A204.1 (cell line): ENCODE measurements around the gene CYCS.

Source experiments
- FAIRE-seq: peaks from 2 replicates; lab custom pipeline; 2012; peaks lifted over from hg19 to GRCh38; lab: Jason Lieb, UNC

CYCS gene

GRCh38 chr7:25125137-25125946 lies at the start of gene CYCS:
Gene CYCS, minus strand, starts transcription at chr7:25125260. Its CDS starts 1,141 bp downstream, at chr7:25124119.
- FAIRE-seq, result peak; percentile 97

DNA sequence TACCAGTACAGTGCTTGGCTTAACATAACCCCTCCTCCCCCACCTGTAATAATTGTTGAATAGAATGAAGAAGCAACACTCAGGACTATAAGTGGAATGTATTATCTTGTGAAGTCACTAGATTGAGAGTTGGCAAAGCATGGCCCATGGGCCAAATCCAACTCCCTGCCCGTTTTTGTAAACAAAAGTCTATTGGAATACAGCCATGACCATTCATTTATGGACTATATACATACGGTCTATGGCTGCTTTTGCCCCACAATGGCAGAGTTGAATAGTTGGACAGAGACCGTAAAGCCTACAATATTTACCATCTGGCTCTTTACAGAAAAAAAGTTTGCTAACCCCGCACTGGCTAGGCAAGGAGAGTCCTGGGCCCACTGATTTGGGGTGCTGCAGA lies 48.1 kb upstream of the CYCS start:
- FAIRE-seq, result no peak

DNA sequence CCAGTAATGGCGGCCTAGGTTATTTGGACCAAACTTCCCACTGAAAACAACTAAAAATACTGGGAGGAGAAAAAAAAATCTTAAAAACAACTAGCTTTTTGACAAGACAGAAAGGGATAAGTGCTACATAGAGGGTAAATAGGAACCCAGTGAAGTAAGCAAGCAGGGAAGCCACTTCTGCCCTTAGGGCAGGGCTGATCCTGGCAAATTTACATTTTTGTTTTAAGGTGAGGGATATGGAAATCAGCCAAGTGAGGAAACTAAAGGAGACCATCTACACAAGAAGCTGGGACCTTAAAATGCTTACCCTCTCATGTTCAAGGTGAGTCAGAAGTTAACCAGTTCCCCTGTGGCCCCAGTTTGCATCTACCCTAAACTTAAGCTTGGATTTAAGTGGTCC lies 46.5 kb upstream of the CYCS start:
- no peak for FAIRE-seq

- no peak for FAIRE-seq
These were observed 46.0 kb upstream of the CYCS start for GRCh38 chr7:25171071-25171470.

- FAIRE-seq, result no peak
These were observed 44.6 kb upstream of the CYCS start for GRCh38 chr7:25169683-25170082.

DNA sequence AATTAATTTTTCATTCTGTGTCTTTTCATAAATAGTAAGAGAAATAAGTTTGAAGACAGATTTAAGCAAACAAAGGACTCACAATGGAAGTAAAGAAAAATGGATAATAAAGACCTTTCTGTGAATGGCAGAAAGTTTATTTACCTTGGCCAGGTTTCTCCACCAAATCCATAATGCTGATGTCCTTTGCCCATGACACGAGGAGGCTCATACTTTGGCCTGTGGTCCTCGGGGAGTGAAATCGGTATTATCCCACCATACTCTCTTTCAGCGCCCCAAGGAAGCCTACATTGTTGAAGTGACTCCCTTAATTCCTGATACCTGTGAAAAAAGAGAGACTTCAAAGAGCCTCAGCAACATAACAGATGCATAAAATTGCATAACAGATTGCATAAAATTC lies 43.1 kb upstream of the CYCS start:
- no peak for FAIRE-seq

GRCh38 chr7:25167262-25167843 lies 42.3 kb upstream of the CYCS start:
- FAIRE-seq, result no peak

DNA sequence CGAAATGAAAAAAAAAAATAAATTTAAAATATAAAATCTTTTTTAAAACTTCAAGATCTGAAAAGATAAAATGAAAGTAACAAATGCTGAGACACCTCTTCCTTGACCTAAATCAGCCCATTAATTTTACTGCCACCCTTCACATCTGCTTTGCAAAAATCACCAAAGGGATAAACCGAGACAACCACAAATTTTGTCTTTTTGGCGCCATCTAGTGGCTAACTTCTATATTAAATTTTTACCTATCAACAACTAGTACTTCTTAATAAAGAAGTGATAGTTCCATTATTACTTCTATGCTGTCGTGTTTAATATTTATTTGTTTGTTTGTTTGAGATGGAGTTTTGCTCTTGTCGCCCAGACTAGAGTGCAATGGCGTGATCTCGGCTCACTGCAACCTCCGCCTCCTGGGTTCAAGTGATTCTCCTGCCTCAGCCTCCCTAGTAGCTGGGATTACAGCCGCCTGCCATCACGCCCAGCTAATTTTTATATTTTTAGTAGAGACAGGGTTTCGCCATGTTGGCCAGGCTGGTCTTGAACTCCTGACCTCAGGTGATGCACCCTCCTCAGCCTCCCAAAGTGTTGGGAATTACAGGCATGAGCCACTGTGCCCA lies 35.0 kb upstream of the CYCS start:
- FAIRE-seq, result peak; percentile 92

GRCh38 chr7:25158966-25159365 lies 33.9 kb upstream of the CYCS start:
- FAIRE-seq, result no peak

DNA sequence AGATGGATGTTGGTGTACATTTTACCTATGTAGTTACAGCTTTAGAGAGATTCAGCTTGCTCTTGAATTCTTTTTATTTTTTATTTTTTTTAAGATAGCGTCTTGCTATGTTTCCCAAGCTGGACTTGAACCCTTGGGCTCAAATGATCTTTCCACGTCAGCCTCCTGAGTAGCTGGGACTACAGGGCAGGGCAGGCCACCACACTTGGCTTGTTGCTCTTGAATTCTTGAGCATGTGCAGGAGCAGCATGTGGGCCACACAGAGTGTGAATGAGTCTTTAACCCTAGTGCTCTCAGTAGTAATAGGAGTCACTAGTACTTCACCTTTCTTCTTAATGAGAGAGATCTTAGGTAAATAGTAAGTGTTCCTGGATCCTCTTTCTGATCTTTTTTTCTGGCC lies 26.7 kb upstream of the CYCS start:
- no peak for FAIRE-seq

DNA sequence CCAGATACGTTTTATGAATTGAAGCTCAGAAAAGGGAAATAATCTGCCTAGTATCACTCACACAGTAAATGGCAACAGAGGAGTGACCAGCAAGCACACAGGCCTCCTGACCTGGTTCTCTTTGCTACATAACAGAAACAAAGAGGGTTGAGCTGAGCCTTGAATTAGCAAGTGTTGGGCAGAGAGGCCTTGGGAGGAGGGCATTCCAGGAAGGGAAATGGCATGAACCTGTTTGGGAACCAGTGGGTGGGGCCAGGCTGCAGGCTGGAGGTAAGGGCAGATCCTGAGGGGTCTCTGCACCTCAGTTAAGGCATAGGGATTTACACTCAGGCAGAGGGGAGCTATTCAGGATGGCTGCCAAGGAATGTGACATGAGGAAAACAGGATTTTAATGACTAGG lies 24.8 kb upstream of the CYCS start:
- FAIRE-seq, result no peak

DNA sequence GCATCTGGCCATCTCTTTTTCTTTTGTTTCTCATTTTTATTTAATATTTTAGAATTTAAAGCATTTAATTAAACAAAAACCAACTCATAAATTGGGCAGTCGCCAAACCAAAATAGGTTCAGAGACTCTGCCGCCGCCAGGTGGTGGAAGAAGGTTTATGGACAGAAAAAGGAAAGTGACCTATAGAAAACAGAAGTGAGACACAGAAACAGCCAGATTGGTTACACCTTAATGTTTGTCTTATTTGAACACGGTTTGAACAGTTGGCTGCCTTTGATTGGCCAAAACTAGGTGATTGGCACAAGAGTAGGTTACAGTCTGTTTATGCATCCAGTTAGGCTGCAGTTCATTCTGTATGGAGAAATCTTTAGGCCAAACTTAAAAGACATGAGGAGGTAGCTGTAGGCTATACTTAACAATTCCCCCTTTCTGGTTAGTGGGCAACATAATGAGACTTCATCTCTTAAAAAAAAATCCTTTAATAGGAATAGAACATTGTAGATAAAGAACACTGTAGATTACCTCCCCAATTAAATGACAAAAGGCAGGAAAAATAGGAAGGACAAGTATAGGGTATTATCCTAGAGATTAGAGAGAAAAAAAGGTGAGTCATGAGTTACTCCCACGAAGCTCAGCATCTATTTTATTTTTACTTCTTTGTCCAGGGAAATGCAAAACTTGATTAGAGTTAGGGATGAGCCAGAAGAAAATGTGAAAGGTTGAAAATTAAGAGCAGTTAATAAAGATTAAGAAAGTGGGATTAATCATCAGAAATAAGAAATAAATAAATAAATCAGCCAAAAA lies 23.9 kb upstream of the CYCS start:
- no peak for FAIRE-seq

GRCh38 chr7:25143763-25144162 lies 18.7 kb upstream of the CYCS start:
- FAIRE-seq, result no peak

DNA sequence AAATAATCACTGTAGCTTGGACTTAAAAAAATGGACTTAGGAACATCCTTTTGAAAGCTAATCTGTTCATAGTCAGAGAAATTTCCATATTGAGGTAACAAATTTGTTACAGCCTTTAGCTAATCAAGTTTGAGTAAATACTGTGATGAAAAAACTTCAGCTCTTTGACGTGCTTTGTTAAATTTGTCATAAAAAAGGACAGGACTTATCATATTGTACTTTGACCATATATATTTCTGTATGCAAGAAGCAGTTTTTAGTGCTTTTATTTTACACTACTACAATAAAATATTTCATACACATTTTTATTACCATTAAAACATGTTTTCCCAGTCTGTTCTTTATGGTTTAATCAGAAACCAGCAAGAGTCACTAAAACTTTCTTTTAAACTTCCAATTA lies 14.5 kb upstream of the CYCS start:
- FAIRE-seq, result no peak

DNA sequence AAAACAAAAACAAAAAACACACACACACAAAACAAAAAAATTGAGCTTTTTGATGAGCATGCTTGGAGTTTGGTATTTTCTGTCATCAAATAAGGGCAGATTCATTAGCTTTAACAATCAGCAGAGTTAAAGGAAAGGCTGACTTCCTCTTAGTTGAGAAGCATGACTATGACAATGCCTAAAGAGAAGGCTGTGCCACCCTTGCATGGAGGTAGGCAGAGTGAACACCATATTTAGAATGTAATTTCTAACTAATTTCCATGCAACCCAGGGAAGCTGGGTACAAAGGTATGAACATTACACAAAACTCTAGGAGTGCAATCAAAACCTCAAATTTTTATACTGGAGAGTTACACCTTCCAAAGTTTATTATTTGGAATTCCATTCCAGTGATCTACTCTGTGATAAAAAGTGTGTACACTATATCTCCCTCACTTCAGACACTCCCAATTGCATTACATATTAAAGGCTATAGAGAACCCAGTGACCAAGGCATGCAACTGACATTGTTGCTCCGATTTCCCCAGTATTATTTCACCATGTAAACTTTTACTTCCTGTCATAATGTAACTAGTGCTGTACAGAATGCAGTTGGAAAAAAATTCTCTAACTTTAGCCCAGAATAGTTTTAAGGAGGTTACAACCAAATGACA lies 9.4 kb upstream of the CYCS start:
- FAIRE-seq, result no peak

- no peak for FAIRE-seq
These were observed 7.4 kb upstream of the CYCS start for GRCh38 chr7:25132430-25132829.

GRCh38 chr7:25126751-25127150 lies 1.7 kb upstream of the CYCS start:
- no peak for FAIRE-seq

DNA sequence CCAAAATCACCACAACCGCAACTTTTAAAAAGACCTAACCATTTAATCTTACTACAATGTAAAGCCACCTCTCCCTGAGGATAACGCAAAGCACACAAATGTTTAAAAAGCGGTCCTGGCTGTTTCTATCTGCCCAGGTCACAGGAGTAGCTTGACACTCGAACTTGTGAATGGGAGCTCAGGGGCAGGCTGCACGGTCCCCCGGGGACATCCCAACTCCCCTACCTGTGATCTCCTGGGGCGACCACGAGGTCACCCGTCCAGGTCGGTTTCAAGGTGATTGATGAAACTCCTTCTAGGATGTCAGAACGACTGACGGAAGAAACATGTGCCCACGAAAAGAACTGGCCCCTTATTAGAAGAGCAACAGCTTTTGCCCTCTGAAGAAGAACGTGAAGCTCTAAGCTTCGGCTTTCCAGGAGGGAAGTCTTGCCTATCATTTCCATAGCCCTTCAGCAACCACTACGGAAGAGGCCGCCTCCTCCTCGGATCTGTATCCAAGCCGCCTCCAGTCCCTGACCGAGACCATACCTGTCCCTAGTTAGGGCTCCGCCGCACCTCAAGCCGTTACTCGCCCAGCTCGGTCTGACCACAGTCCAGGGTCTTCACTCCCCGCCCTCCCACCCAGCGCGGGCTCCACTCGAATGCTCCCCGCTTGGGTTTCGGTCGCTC lies 459 bp downstream of the CYCS start:
- no peak for FAIRE-seq

DNA sequence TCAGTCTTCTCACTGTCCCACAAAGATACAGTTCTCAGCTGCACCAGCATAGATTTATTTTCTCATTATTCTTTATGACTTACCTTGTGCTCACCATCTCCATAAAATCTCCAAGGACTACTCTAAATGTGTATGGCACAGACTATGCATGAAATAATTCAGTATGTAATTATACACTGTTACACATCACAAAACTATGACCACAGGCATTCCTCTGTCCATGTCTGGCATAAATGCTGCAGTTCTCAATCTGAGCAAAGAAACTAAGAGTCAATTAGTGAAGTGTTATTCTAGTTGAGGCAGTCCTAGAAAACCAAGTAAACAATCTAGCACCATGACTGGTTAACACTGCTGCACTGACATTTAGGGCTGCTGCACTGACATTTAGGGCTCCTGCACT lies 2.7 kb downstream of the CYCS start:
- no peak for FAIRE-seq

GRCh38 chr7:25121599-25121998 lies 3.5 kb downstream of the CYCS start:
- FAIRE-seq, result no peak

- no peak for FAIRE-seq
These were observed 6.0 kb downstream of the CYCS start for GRCh38 chr7:25119102-25119501.
